ENCODE results near the gene MOCS1.

The MOCS1 gene

DNA sequence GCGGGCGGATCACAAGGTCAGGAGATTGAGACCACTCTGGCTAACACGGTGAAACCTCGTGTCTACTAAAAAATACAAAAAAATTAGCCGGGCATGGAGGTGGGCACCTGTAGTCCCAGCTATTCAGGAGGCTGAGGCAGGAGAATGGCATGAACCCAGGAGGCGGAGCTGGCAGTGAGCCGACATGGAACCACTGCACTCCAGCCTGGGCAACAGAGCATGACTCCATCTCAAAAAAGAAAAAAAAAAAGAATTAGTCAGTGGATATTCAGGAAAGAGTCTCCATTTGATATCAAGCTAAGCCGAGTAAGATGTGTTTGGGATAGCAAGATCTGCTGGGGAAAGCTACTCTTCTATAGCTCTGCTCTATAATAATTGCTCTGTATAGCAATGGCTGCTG is 41.0 kb downstream of the MOCS1 start:
- H3K4me3 ChIP-seq (replicated peaks; ENCODE audit: low read depth, low read length) = no peak overlapping the region
- DNase-seq (ENCODE audit: low read depth) = no peak
- TF ChIP-seq, protein P1, sequence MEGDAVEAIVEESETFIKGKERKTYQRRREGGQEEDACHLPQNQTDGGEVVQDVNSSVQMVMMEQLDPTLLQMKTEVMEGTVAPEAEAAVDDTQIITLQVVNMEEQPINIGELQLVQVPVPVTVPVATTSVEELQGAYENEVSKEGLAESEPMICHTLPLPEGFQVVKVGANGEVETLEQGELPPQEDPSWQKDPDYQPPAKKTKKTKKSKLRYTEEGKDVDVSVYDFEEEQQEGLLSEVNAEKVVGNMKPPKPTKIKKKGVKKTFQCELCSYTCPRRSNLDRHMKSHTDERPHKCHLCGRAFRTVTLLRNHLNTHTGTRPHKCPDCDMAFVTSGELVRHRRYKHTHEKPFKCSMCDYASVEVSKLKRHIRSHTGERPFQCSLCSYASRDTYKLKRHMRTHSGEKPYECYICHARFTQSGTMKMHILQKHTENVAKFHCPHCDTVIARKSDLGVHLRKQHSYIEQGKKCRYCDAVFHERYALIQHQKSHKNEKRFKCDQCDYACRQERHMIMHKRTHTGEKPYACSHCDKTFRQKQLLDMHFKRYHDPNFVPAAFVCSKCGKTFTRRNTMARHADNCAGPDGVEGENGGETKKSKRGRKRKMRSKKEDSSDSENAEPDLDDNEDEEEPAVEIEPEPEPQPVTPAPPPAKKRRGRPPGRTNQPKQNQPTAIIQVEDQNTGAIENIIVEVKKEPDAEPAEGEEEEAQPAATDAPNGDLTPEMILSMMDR (IDR thresholded peaks at IDR 0.05; ENCODE audit: low read length, missing control alignments) = no peak

DNA sequence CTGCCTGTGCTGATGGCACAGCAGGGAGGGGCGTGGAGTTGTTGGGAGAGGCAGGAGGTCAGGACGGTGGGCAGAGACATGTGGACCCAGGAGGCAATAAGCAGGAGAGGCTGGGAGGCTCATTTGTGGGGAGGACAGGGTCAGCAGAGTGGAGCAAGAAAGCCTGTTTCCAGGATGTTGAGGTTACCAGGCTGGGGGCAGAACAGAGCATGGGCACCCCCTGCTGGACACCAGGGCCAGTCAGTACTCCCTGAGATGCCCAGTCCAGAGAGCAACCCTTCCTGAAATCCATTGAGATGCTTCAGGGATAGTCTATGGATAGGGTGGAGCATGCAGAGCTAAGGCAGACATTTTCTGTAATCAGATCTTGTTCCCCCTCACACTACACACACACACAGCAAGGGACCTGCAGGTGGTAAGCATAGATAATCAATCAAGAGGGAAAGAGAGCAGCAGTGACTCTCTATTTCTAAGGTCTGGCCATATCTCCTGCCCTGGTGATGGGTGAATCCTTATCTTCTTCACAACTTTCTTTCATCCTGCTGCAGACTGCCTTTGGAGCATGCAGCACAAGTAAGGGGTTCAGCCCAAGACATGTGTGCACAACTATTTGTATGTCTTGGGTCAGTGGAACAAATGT is 41.7 kb downstream of the MOCS1 start:
- TF ChIP-seq, protein P1 (IDR thresholded peaks at IDR 0.05; ENCODE audit: low read length, missing control alignments) = peak; percentile 93
- H3K4me3 ChIP-seq (replicated peaks; ENCODE audit: low read depth, low read length) = no peak overlapping the region
- DNase-seq (ENCODE audit: low read depth) = peak; percentile 83

DNA sequence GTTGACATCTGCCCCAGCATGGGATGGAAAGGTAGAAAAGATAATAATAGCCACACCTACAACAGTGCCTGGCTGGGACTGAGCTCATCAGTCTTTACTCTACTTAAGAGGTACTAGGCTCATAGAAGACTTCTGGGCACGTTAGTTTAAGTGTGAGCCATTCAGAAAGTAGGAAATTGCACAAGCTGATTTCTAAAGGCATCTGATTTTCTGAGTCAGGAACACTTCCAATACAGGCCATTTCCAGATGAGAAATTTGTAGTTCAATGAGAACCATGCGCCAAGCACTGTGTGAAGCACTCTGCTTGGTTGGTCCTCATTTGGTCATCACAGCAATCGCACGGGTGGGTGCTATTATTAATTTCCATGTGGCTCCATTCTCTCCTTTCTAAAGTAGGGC is 42.3 kb downstream of the MOCS1 start:
- no peak overlapping the region for H3K4me3 ChIP-seq (replicated peaks; ENCODE audit: low read depth, low read length)
- TF ChIP-seq, protein P1 (IDR thresholded peaks at IDR 0.05; ENCODE audit: low read length, missing control alignments) = no peak
- peak; percentile 65 for DNase-seq (ENCODE audit: low read depth)

DNA sequence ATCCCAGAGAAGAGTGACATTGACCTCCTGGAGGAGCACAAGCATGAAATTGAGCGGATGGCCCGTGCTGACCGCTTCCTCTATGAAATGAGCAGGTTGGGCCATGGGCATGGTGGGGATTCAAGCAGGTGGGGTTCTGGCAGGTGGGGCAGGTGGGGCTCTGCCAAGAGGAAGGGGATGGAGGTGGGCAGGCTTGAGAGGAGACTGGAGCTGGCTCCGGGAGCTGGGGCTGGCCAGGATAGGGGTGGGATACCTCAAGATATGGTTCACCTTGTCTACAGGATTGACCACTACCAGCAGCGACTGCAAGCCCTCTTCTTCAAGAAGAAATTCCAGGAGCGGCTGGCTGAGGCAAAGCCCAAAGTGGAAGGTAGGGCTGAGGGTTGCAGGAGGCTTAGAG is 42.9 kb downstream of the MOCS1 start:
- H3K4me3 ChIP-seq (replicated peaks; ENCODE audit: low read depth, low read length) = no peak overlapping the region
- no peak for DNase-seq (ENCODE audit: low read depth)
- TF ChIP-seq, protein P1 (IDR thresholded peaks at IDR 0.05; ENCODE audit: low read length, missing control alignments) = no peak

DNA sequence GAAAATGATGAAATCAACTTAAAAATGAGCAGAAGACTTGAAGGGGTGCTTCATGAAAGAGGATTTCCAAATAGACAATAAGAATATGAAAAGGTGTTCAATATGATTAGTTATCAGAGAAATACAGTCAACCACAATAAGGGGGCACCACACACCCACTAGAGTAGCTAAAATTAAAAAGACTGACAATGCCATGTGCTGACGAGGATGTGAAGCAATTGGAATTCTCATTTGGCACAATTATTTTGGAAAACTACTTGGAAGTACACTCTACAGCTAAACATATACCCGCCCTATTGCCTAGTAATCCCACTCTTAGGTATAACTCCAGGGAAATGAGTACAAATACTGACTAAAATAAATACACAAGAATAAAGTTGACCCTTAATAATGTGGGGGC is 45.0 kb downstream of the MOCS1 start:
- no peak for DNase-seq (ENCODE audit: low read depth)
- H3K4me3 ChIP-seq (replicated peaks; ENCODE audit: low read depth, low read length) = no peak overlapping the region
- TF ChIP-seq, protein P1 (IDR thresholded peaks at IDR 0.05; ENCODE audit: low read length, missing control alignments) = no peak

DNA sequence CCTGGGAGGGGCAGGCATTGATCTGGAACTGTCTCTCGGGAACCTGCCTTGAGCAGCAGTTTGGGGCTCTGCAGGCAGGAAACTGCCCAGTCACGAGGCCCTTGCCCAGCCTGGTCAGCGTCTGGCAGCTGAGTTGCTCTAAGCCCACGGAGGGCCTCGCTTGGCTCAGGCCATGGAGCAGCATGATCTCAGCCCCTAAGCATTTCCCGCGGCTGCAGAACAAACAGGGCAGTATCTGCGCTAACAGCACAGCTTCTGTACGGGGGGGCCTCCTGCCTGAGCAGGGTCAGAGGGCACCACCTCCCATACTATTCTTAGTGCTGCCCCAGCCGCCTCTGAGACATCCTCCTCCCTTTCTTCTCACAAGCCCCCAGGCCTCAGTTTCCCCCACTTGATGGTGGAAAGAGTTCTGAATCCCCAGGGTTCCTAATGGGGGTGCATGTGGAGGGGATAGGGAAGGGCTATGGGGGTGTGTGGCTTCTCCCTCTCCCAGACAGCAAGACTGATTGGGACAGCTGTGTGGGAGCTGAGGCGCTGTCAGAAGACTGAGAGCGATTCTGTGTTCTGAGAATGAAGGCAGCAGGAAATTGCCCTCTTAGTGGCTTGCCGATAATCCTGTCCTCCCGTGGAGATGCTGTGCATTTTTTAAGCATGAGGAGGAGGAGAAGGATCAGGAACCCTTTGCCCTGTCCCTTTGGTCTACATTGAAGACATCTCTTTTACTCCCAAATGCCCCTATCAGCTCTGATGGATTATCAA is 46.4 kb downstream of the MOCS1 start:
- no peak overlapping the region for H3K4me3 ChIP-seq (replicated peaks; ENCODE audit: low read depth, low read length)
- DNase-seq (ENCODE audit: low read depth) = peak; percentile 96
- TF ChIP-seq, protein P1 (IDR thresholded peaks at IDR 0.05; ENCODE audit: low read length, missing control alignments) = no peak

Measured in fibroblast of pulmonary artery (primary cell).